ENCODE measurements around the gene SMTN. TPM values are rescaled to one million over a fixed set of nuclear protein-coding genes. Genes with fewer than 3 reads are reported as not detected.
"Not testable (repeated sequence)": the region's sequence is repeated elsewhere in the genome, so short reads cannot be mapped to it uniquely, and the experiment has no call there.

Gene SMTN
- total and polyA plus RNA-seq, 9 of the 15 experiments (the other 6 are each of a cell fraction or from before 2014, with no cell fraction given), result 2.5 to 41.1 (median 16.1) TPM

DNA sequence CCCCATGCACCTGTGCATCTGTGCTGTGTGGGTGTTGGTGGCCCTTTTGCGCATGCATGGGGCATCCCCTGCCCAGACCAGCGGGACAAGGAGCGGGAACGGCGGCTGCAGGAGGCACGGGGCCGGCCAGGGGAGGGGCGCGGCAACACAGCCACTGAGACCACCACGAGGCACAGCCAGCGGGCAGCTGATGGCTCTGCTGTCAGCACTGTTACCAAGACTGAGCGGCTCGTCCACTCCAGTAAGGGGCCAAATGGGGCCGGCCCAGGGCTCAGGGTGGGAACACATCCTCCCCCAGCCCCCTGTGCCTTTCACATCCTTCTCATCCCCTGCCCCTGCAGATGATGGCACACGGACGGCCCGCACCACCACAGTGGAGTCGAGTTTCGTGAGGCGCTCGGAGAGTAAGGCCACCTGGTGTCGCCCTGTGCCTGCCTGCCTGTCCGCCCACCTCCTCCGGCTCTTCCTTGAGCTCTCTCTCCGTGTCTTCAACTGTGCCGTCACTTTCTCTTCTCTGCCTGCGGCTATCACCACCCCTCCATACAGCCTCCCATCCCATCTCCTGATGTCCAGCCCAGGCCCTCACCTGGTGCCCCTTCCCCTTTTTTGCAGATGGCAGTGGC lies 15.7 kb downstream of the SMTN start:
- BruUV-seq (replicated peaks), result no TSS peak
- H3K27ac ChIP-seq (ENCODE audit: extremely low read depth, low read depth, low read length), result no peak overlapping the region
- ATAC-seq (no peak), DNase-seq (ENCODE audit: extremely low read depth in 1 of 4, low spot score in 3 of 4) (no peak), FAIRE-seq (no peak)
- in situ Hi-C loops (cut with MboI) (no loop called here), intact Hi-C loops (cut with micrococcal nuclease) (no loop called here)
- H4K20me1 ChIP-seq (replicated peaks; ENCODE audit: control insufficient read depth, insufficient read depth, low read length), result no peaks in the 10 kb centered on the region
- H3K27me3 ChIP-seq (ENCODE audit: control insufficient read depth in 2 of 2, insufficient read depth in 2 of 2, low read length in 2 of 2), result no peaks in the 10 kb centered on the region
- TF ChIP-seq NR2C2 (CRISPR knock-in tag; IDR thresholded peaks at IDR 0.05) (no peak), NR2C2 (tag; IDR thresholded peaks at IDR 0.05) (no peak), ZNF589 (CRISPR knock-in tag; IDR thresholded peaks at IDR 0.05; ENCODE audit: low read depth) (no peak), PHTF2 (CRISPR knock-in tag; IDR thresholded peaks at IDR 0.05) (no peak), NR4A1 (CRISPR knock-in tag; IDR thresholded peaks at IDR 0.05) (no peak), NR4A1 (tag; IDR thresholded peaks at IDR 0.05) (no peak), NFXL1 (CRISPR knock-in tag; IDR thresholded peaks at IDR 0.05) (no peak), BCOR (IDR thresholded peaks at IDR 0.05) (no peak), XRCC3 (IDR thresholded peaks at IDR 0.05) (no peak), SLC30A9 (CRISPR knock-in tag; IDR thresholded peaks at IDR 0.05) (no peak), KLF13 (tag; IDR thresholded peaks at IDR 0.05; ENCODE audit: borderline replicate concordance, low read depth) (no peak), MTA1 (IDR thresholded peaks at IDR 0.05; ENCODE audit: borderline replicate concordance) (no peak), KAT8 (IDR thresholded peaks at IDR 0.05; ENCODE audit: low read depth) (no peak), CC2D1A (IDR thresholded peaks at IDR 0.05) (no peak), GATAD2B (IDR thresholded peaks at IDR 0.05; ENCODE audit: borderline replicate concordance) (no peak), JUND (IDR thresholded peaks at IDR 0.05; ENCODE audit: borderline replicate concordance, low read depth, low read length) (no peak), JUND (tag; IDR thresholded peaks at IDR 0.05; ENCODE audit: borderline replicate concordance, low read depth, low read length) (no peak)
- TF ChIP-seq, protein P1, sequence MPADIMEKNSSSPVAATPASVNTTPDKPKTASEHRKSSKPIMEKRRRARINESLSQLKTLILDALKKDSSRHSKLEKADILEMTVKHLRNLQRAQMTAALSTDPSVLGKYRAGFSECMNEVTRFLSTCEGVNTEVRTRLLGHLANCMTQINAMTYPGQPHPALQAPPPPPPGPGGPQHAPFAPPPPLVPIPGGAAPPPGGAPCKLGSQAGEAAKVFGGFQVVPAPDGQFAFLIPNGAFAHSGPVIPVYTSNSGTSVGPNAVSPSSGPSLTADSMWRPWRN (IDR thresholded peaks at IDR 0.05; ENCODE audit: low read depth), result no peak
- ChIA-PET CTCF (ENCODE audit: low intra/inter-chr PET ratio) (no interaction called here), POLR2A (interaction anchor here (1.3 kb wide), 1 partner anchor 11 kb away, joined by 5 read pairs; the partner anchor contains the start of gene SELENOM)
- peaks cover 6 to 10% of the 10 kb centered on the region in 2 experiments; a peak in 3 of 5 replicates for H3K4me1 ChIP-seq (replicated peaks in 1 of 2; ENCODE audit: control insufficient read depth in 2 of 2, insufficient read depth in 2 of 2, low read length in 2 of 2)
- no peak overlapping the region for H3K9ac ChIP-seq (ENCODE audit: insufficient read depth in 1 of 2, low read depth in 2 of 2, low read length in 2 of 2)
- no peak overlapping the region for H3K4me2 ChIP-seq (ENCODE audit: insufficient read depth, low read length)
- no peak overlapping the region for H3K4me3 ChIP-seq
- peaks cover 36% of the 10 kb centered on the region; the same call in 2 of the 3 replicates for H3K36me3 ChIP-seq (ENCODE audit: control insufficient read depth, insufficient read depth, low read length)
- H3K9me3 ChIP-seq (replicated peaks; ENCODE audit: control insufficient read depth, insufficient read depth, low read depth, low read length), result no peaks in the 10 kb centered on the region
- H3K9me1 ChIP-seq (ENCODE audit: control insufficient read depth, insufficient read depth, low read length), result peaks cover 5% of the 10 kb centered on the region
- no peaks in the 10 kb centered on the region for H3K79me2 ChIP-seq (ENCODE audit: control insufficient read depth, insufficient read depth, low read length)
- H2AFZ ChIP-seq (ENCODE audit: low read depth, low read length), result no peak overlapping the region
- WGBS (ENCODE audit: insufficient coverage, low coverage, missing lambda C conversion rate), result 77% methylated on average over 6 of the region's 27 CpGs

DNA sequence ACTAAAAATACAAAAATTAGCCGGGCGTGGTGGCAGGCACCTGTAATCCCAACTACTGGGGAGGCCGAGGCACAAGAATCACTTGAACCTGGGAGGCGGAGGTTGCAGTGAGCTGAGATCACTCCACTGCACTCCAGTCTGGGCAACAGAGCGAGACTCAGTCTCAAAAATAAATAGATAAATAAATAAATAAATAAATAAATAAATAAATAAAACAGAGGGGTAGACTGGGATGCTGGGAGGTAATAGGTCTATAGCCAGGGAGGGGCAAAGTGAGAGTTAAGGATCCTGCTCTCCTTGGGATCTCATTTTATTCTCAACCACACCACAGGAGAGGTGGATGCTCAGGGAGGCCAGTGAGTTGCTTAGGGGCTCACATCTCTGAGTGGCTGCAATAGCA lies 16.4 kb downstream of the SMTN start:
- H3K4me2 ChIP-seq (ENCODE audit: insufficient read depth, low read length); ATAC-seq; H3K27me3 ChIP-seq (ENCODE audit: control insufficient read depth in 2 of 2, insufficient read depth in 2 of 2, low read length in 2 of 2); FAIRE-seq; BruUV-seq (replicated peaks); H3K27ac ChIP-seq (ENCODE audit: extremely low read depth, low read depth, low read length); POLR2A ChIA-PET; intact Hi-C loops (cut with micrococcal nuclease); H2AFZ ChIP-seq (ENCODE audit: low read depth, low read length); H3K9me3 ChIP-seq (replicated peaks; ENCODE audit: control insufficient read depth, insufficient read depth, low read depth, low read length); H4K20me1 ChIP-seq (replicated peaks; ENCODE audit: control insufficient read depth, insufficient read depth, low read length); CTCF ChIA-PET (ENCODE audit: low intra/inter-chr PET ratio); H3K9me1 ChIP-seq (ENCODE audit: control insufficient read depth, insufficient read depth, low read length); DNase-seq (ENCODE audit: extremely low read depth in 1 of 4, low spot score in 3 of 4); H3K79me2 ChIP-seq (ENCODE audit: control insufficient read depth, insufficient read depth, low read length); in situ Hi-C loops (cut with MboI); H3K4me3 ChIP-seq; H3K9ac ChIP-seq (ENCODE audit: insufficient read depth in 1 of 2, low read depth in 2 of 2, low read length in 2 of 2): not testable (repeated sequence)
- 100% methylated on average over 1 of the region's 5 CpGs for WGBS (ENCODE audit: insufficient coverage, low coverage, missing lambda C conversion rate)
- peaks cover 10 to 11% of the 10 kb centered on the region in 2 experiments; a peak in 4 of 5 replicates for H3K4me1 ChIP-seq (replicated peaks in 1 of 2; ENCODE audit: control insufficient read depth in 2 of 2, insufficient read depth in 2 of 2, low read length in 2 of 2)
- peaks cover 31% of the 10 kb centered on the region; the same call in 2 of the 3 replicates for H3K36me3 ChIP-seq (ENCODE audit: control insufficient read depth, insufficient read depth, low read length)

Data from K562 (cell line).